ENCODE measurements around the gene OTP. TPM values are rescaled to one million over a fixed set of nuclear protein-coding genes. Genes with fewer than 3 reads are reported as not detected.

The OTP gene
- polyA plus RNA-seq, 3 donors: not detected

- Mint-ChIP-seq H3K36me3 (no peaks in the 10 kb centered on the region), H3K4me1 (no peaks in the 10 kb centered on the region), H3K4me3 (no peak overlapping the region), H3K9me3 (peaks cover 2 to 21% (median 12%) of the 10 kb centered on the region in 7 donors), H3K27ac (no peak overlapping the region), H3K27me3 (ENCODE audit: low read depth in 3 of 3) (peaks cover 6 to 13% (median 9%) of the 10 kb centered on the region in 3 donors)
- Histone ChIP-seq H3K36me3 (replicated peaks in 1 of 2; ENCODE audit: control insufficient read depth in 1 of 2, insufficient read depth in 2 of 2, low read length in 2 of 2) (no peaks in the 10 kb centered on the region), H3K4me2 (replicated peaks; ENCODE audit: extremely low read depth, low read length, poor library complexity, severe bottlenecking) (no peak overlapping the region), H3K79me2 (ENCODE audit: insufficient read depth, low read length) (no peaks in the 10 kb centered on the region), H3K4me1 (ENCODE audit: control insufficient read depth in 1 of 2, insufficient read depth in 2 of 2, low read length in 2 of 2) (no peaks in the 10 kb centered on the region), H4K20me1 (ENCODE audit: insufficient read depth, low read length) (no peaks in the 10 kb centered on the region), H3K27ac (ENCODE audit: low read depth in 1 of 2, low read length in 2 of 2) (no peak overlapping the region), H3K9me3 (replicated peaks in 1 of 2; ENCODE audit: control insufficient read depth in 1 of 2, insufficient read depth in 1 of 2, low read length in 2 of 2) (no peaks in the 10 kb centered on the region), H3K27me3 (ENCODE audit: control insufficient read depth in 2 of 2, insufficient read depth in 2 of 2, low read length in 2 of 2) (no peaks in the 10 kb centered on the region), H3K9ac (ENCODE audit: insufficient read depth, low read length, poor library complexity, severe bottlenecking) (no peak overlapping the region), H3K4me3 (replicated peaks in 1 of 3; ENCODE audit: low read depth in 2 of 3, low read length in 3 of 3) (no peak overlapping the region), H2AFZ (ENCODE audit: insufficient read depth, low read depth, low read length, poor library complexity, severe bottlenecking) (no peak overlapping the region)
- DNase-seq: no peak
- intact Hi-C loops (cut with micrococcal nuclease): no loop called here
- no CpG with 5 or more reads among the region's 1 CpG for WGBS (ENCODE audit: insufficient coverage)
- TF ChIP-seq, protein P1, sequence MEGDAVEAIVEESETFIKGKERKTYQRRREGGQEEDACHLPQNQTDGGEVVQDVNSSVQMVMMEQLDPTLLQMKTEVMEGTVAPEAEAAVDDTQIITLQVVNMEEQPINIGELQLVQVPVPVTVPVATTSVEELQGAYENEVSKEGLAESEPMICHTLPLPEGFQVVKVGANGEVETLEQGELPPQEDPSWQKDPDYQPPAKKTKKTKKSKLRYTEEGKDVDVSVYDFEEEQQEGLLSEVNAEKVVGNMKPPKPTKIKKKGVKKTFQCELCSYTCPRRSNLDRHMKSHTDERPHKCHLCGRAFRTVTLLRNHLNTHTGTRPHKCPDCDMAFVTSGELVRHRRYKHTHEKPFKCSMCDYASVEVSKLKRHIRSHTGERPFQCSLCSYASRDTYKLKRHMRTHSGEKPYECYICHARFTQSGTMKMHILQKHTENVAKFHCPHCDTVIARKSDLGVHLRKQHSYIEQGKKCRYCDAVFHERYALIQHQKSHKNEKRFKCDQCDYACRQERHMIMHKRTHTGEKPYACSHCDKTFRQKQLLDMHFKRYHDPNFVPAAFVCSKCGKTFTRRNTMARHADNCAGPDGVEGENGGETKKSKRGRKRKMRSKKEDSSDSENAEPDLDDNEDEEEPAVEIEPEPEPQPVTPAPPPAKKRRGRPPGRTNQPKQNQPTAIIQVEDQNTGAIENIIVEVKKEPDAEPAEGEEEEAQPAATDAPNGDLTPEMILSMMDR (IDR thresholded peaks at IDR 0.05): no peak
Measured at GRCh38 chr5:77607324-77607723, 31.2 kb downstream of the OTP start.

DNA sequence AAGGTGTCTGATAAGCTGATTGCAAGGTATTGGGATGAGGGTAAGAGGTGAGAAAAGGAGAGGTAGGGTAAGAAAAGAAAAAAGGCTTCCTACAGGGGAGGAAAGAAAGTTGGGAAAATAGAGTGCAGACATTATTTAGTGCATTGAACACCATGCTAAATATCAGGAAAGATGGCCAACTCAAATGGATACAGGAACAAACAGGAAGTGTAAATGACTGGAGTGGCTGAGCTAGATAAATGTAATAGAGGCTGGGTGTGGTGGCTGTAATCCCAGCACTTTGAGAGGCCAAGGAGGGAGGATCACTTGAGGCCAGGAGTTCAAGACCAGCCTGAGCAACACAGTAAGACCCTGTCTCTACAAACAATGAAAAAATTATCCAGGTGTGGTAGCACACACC, 32.2 kb downstream of the OTP start:
- TF ChIP-seq, protein P1 (IDR thresholded peaks at IDR 0.05): no peak
- Histone ChIP-seq H3K4me3 (replicated peaks in 1 of 3; ENCODE audit: low read depth in 2 of 3, low read length in 3 of 3) (no peak overlapping the region), H3K4me1 (ENCODE audit: control insufficient read depth in 1 of 2, insufficient read depth in 2 of 2, low read length in 2 of 2) (no peaks in the 10 kb centered on the region), H2AFZ (ENCODE audit: insufficient read depth, low read depth, low read length, poor library complexity, severe bottlenecking) (no peak overlapping the region), H3K27me3 (ENCODE audit: control insufficient read depth in 2 of 2, insufficient read depth in 2 of 2, low read length in 2 of 2) (peaks cover 0 to 3% of the 10 kb centered on the region in 2 donors), H3K79me2 (ENCODE audit: insufficient read depth, low read length) (no peaks in the 10 kb centered on the region), H4K20me1 (ENCODE audit: insufficient read depth, low read length) (no peaks in the 10 kb centered on the region), H3K27ac (ENCODE audit: low read depth in 1 of 2, low read length in 2 of 2) (no peak overlapping the region), H3K9ac (ENCODE audit: insufficient read depth, low read length, poor library complexity, severe bottlenecking) (no peak overlapping the region), H3K4me2 (replicated peaks; ENCODE audit: extremely low read depth, low read length, poor library complexity, severe bottlenecking) (no peak overlapping the region), H3K9me3 (replicated peaks in 1 of 2; ENCODE audit: control insufficient read depth in 1 of 2, insufficient read depth in 1 of 2, low read length in 2 of 2) (no peaks in the 10 kb centered on the region), H3K36me3 (replicated peaks in 1 of 2; ENCODE audit: control insufficient read depth in 1 of 2, insufficient read depth in 2 of 2, low read length in 2 of 2) (no peaks in the 10 kb centered on the region)
- Mint-ChIP-seq H3K4me1 (no peaks in the 10 kb centered on the region), H3K4me3 (no peak overlapping the region), H3K9me3 (peaks cover 2 to 21% (median 15%) of the 10 kb centered on the region in 7 donors), H3K27me3 (ENCODE audit: low read depth in 3 of 3) (peaks cover 9 to 13% (median 10%) of the 10 kb centered on the region in 3 donors), H3K36me3 (no peaks in the 10 kb centered on the region), H3K27ac (no peak overlapping the region)
- DNase-seq: no peak
- intact Hi-C loops (cut with micrococcal nuclease): no loop called here
